Dendritic cell treated with granulocyte-macrophage colony-stimulating factor and Interleukin-4, amounts not matched to agents 40 ng/mL and 50 ng/mL, for 4 days (primary cell): ENCODE measurements around the gene FAM171A2.
"Not testable (repeated sequence)": the region's sequence is repeated elsewhere in the genome, so short reads cannot be mapped to it uniquely, and the experiment has no call there.

Experiments
- H3K27ac Mint-ChIP-seq: one replicate; pipeline ENCODE4 v1.8.0; 2022; ENCODE audit warnings: mild to moderate bottlenecking, mixed read lengths
- H3K27me3 Mint-ChIP-seq: one replicate; pipeline ENCODE4 v1.8.0; 2022; ENCODE audit warnings: mild to moderate bottlenecking, mixed read lengths
- H3K36me3 Mint-ChIP-seq: one replicate; pipeline ENCODE4 v1.8.0; 2022; ENCODE audit warnings: low read depth, mixed read lengths
- H3K4me1 Mint-ChIP-seq: one replicate; pipeline ENCODE4 v1.8.0; 2022; ENCODE audit warnings: low read depth, mixed read lengths
- H3K4me3 Mint-ChIP-seq: one replicate; pipeline ENCODE4 v1.8.0; 2022; ENCODE audit warnings: mild to moderate bottlenecking, moderate library complexity, mixed read lengths
- H3K9me3 Mint-ChIP-seq: one replicate; pipeline ENCODE4 v1.8.0; 2022; ENCODE audit warnings: mixed read lengths
- intact Hi-C: fragments of 100-400 bp; cut with micrococcal nuclease; formaldehyde crosslinking; loops from one replicate; pipeline ENCODE4 v1.15.0; 2022

The FAM171A2 gene

DNA sequence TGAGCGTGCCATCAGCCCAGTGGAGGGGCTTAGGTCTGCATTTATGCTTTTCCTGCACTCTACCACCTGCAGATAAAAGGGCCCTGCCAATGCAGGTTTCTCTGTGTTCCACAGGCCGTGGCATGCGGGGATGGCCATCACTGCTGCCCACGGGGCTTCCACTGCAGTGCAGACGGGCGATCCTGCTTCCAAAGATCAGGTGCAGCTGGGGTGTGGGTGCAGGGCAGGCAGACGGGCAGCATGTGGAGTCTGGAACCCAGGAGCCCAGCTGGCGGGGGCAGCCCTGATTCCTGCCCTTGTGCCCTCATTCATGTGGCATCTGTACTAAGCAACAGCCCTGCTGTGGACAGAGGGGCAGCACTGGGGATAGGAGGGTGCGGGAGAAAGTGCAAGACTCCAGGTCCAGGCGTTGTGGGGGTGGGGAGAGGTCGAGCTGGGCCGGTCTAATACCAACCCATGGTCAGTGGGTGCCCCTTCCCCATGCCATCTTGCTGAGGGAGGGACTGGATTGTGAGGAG is 14.0 kb downstream of the FAM171A2 start:
- H3K9me3 Mint-ChIP-seq: no peaks in the 10 kb centered on the region
- no peak overlapping the region for H3K4me3 Mint-ChIP-seq
- peaks cover 2% of the 10 kb centered on the region for H3K27me3 Mint-ChIP-seq
- peak overlapping the region; percentile 68 for H3K27ac Mint-ChIP-seq
- peaks cover 89% of the 10 kb centered on the region for H3K4me1 Mint-ChIP-seq
- peaks cover 69% of the 10 kb centered on the region for H3K36me3 Mint-ChIP-seq
- intact Hi-C loops: loop anchor here (5.0 kb wide), 1 partner anchor 132 kb away; the partner anchor contains the start of gene UBTF

DNA sequence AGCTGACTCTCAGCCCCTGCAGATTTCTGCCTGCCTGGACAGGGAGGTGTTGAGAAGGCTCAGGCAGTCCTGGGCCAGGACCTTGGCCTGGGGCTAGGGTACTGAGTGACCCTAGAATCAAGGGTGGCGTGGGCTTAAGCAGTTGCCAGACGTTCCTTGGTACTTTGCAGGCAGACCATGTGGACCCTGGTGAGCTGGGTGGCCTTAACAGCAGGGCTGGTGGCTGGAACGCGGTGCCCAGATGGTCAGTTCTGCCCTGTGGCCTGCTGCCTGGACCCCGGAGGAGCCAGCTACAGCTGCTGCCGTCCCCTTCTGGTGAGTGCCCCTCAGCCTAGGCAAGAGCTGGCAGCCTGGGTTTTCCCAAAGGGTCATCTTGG is 14.7 kb downstream of the FAM171A2 start:
- intact Hi-C loops: loop anchor here (5.0 kb wide), 1 partner anchor 132 kb away; the partner anchor contains the start of gene UBTF
- H3K27ac Mint-ChIP-seq: peak overlapping the region; percentile 98
- peak overlapping the region; percentile 67 for H3K4me3 Mint-ChIP-seq
- H3K27me3 Mint-ChIP-seq: no peaks in the 10 kb centered on the region
- H3K9me3 Mint-ChIP-seq: no peaks in the 10 kb centered on the region
- H3K4me1 Mint-ChIP-seq: peaks cover 91% of the 10 kb centered on the region
- H3K36me3 Mint-ChIP-seq: peaks cover 69% of the 10 kb centered on the region

DNA sequence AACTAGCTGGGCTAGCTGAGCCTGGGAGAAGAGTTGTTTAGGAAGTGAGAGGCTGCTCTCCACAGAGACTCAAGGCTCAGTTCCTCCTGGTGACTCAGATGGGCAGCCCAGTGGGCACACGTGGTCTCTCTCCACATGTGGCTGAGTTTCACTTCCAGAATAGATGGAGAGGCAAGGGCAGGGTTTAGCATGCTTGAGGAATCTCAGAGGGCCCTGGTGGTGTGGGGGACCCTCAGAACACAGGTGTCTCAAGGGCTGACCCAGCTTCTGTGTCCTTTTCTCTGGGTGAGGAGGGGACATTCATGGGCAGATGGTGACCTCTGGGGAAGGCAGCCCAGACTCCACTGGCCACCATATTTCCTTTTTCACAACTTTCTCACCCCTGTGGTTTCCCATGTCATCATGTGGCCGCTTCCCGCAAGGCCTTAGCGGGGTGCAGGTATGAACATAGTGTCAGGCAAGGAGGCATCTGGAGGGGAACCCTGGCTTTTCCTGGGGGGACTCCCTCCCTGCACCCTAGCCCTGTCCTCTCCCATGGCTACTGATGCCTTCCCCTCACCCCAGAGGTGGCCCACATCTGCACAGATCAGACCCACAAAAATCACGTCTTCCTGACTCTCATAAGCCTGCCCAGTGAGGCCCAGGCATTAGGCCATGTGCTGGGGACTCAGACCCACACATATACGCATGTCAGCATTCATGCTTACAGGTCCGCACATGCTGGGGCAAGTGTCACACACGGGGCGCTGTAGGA is 15.2 kb downstream of the FAM171A2 start:
- H3K27ac Mint-ChIP-seq: peak overlapping the region; percentile 98
- no peaks in the 10 kb centered on the region for H3K9me3 Mint-ChIP-seq
- no peaks in the 10 kb centered on the region for H3K27me3 Mint-ChIP-seq
- peak overlapping the region; percentile 67 for H3K4me3 Mint-ChIP-seq
- H3K4me1 Mint-ChIP-seq: peaks cover 96% of the 10 kb centered on the region
- intact Hi-C loops: loop anchor here (5.0 kb wide), 1 partner anchor 131 kb away; the partner anchor contains the start of gene UBTF
- H3K36me3 Mint-ChIP-seq: peaks cover 68% of the 10 kb centered on the region

DNA sequence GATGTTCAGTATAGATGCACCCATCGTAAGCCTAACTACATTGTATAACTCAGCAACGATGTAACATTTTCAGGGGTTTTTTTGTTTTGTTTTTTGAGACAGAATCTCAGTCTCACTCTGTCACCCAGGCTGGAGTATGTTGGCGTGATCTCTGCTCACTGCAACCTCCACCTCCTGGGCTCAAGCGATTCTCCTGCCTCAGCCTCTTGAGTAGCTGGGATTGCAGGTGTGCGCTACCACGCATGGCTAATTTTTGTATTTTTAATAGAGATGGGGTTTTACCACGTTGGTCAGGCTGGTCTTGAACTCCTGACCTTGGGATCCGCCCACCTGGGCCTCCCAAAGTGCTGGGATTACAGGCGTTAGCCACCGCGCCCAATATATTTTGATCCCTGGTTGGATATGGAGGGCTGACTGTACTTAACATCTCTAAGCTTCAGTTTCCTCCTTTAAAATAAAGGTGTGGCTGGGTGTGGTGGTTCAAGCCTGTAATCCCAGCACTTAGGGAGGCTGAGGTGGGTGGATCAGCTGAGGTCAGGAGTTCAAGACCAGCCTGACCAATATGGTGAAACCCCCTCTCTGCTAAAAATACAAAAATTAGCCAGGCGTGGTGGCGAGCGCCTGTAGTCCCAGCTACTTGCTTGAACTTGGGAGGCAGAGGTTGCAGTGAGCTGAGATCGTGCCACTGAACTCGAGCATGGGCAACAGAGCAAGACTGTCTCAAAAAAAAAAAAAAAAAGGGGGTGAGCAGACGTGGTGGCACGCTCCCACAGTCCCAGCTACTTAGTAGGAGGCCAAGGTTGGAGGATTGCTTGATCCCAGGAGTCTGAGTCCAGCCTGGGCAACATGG is 16.2 kb downstream of the FAM171A2 start:
- not testable (repeated sequence) for H3K9me3 Mint-ChIP-seq, H3K27me3 Mint-ChIP-seq
- Mint-ChIP-seq H3K4me3 (peak overlapping the region; percentile 98), H3K36me3 (peaks cover 59% of the 10 kb centered on the region), H3K4me1 (peaks cover 87% of the 10 kb centered on the region), H3K27ac (peak overlapping the region; percentile 98)
- intact Hi-C loops: loop anchor here (5.0 kb wide), 1 partner anchor 130 kb away; the partner anchor contains the start of gene UBTF

DNA sequence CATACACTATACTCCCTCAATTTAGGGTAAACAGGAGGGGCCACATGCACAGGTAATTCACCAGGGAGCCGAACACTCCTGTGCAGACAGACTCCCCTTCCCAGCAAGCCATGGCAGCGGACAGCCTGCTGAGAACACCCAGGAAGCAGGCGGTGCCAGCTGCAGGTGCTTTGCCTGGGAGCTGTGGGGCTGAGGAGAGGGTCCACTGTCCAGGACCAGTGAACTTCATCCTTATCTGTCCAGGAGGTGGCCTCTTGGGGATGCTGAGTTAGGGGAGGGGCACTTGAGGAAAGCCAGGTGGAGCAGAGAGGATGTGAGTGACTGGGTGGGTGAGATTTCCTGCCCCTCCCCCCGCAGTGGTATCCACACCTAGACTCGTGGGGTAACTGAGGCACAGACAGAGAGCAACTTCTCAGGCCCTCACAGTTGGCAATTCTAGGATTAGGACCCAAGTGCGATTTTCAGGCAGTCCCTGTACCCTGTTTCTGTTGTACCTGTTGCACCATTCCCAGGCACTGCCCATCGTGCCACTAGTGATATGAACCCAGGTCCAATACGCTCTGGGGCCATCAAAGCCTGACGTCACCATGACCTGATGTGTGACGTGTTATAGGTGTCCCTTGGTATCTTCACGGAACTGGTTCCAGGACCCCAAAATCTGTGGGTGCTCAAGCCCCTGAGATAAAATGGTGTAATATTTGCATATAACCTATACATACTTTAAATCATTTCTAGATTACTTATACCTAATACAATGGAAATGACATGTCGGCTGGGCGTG is 17.4 kb downstream of the FAM171A2 start:
- intact Hi-C loops: loop anchor here (5.0 kb wide), 1 partner anchor 129 kb away; the partner anchor contains the start of gene UBTF
- no peaks in the 10 kb centered on the region for H3K9me3 Mint-ChIP-seq
- peak overlapping the region; percentile 98 for H3K4me3 Mint-ChIP-seq
- peak overlapping the region; percentile 98 for H3K27ac Mint-ChIP-seq
- H3K36me3 Mint-ChIP-seq: peaks cover 47% of the 10 kb centered on the region
- no peaks in the 10 kb centered on the region for H3K27me3 Mint-ChIP-seq
- peaks cover 76% of the 10 kb centered on the region for H3K4me1 Mint-ChIP-seq

DNA sequence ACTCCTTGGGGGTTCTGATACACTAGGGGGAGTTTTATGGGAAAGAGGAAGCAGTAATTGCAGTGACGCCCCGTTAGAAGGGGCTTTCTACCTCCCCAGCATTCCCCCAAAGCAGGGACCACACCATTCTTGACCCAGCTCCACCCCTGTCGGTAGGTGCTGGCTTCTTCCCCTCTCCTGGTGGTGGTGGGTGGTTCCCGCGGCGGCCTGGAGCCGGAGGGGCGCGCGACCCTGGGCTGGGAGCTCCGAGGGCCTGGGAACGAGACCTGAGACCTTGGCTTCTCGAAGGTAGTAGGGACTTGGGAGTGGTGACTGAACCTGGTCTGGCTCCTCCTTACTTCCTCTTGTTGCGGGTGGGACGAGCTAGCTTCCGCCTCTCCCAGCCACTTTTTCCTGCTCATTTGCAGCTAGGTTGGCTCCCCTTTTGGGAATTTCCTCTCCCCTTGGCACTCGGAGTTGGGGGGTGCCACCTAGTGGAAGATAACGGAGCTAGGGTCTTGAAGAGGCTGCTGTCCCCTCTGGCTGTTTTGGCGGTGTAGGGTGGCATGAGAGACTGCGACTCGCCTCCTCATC is 18.1 kb downstream of the FAM171A2 start:
- intact Hi-C loops: loop anchor here (2.0 to 5.0 kb wide), 2 partner anchors 15 to 128 kb away; partner anchors contain the start of gene UBTF

DNA sequence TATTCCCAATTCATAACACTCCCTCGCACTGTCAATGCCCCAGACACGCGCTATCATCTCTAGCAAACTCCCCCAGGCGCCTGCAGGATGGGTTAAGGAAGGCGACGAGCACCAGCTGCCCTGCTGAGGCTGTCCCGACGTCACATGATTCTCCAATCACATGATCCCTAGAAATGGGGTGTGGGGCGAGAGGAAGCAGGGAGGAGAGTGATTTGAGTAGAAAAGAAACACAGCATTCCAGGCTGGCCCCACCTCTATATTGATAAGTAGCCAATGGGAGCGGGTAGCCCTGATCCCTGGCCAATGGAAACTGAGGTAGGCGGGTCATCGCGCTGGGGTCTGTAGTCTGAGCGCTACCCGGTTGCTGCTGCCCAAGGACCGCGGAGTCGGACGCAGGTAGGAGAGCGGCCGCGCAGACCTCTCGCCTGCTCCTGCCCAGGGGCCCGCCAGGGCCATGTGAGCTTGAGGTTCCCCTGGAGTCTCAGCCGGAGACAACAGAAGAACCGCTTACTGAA is 18.7 kb downstream of the FAM171A2 start, which contains the start of gene GRN:
Gene GRN (plus strand): TSS at position 364 of the 515 bp plus-strand sequence. CDS start 3,863 bp downstream, outside the sequence.
- Mint-ChIP-seq H3K4me1 (peaks cover 77% of the 10 kb centered on the region), H3K27me3 (no peaks in the 10 kb centered on the region), H3K27ac (peak within 1 kb of the TSS; percentile 98), H3K36me3 (peaks cover 34% of the 10 kb centered on the region), H3K4me3 (peak within 1 kb of the TSS; percentile 98), H3K9me3 (no peaks in the 10 kb centered on the region)
- intact Hi-C loops: loop anchor here (2.0 to 5.0 kb wide), 2 partner anchors 14 to 128 kb away; partner anchors contain the start of gene UBTF

More for the DNA sequence above, 18.1 kb downstream of the FAM171A2 start:
- Mint-ChIP-seq H3K4me1 (peaks cover 77% of the 10 kb centered on the region), H3K36me3 (peaks cover 40% of the 10 kb centered on the region), H3K27ac (peak overlapping the region; percentile 98), H3K4me3 (peak overlapping the region; percentile 98), H3K9me3 (no peaks in the 10 kb centered on the region), H3K27me3 (no peaks in the 10 kb centered on the region)

DNA sequence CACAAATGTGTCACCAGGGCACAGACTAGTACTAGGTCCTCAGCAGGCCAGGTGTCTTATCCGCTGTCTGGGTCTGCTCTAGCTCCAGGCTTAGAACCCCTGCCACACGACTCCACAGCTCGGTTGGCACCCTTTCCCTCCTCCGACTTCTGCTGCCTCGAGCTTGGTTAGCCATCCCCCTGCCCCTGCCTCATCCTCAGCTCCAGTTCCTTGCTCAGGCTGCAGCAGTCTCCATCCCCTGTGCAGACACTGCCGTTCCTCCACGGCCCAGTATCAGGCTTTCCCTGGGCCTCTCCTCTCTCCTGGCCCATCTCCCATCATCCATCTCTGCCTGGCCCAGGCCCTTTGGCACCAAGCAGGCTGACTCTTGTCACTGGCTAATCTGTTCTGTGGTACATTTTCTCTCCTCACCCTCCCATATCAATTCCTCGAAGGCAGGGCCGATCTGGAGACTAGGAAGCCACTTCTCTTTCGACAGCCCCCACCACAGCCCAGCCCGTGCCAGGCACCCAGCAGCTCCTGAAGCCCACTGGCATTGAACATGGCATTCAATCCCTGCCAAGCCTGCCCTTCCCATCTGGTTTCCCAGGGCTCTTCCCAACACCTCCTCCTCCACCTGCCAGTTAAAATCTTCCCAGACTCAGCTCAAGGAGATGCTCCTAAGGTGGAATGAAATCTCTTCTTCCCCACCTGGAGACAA is 20.0 kb downstream of the FAM171A2 start:
- Mint-ChIP-seq H3K27me3 (no peaks in the 10 kb centered on the region), H3K27ac (peak overlapping the region; percentile 98), H3K4me1 (peaks cover 69% of the 10 kb centered on the region), H3K4me3 (no peak overlapping the region), H3K36me3 (peaks cover 21% of the 10 kb centered on the region), H3K9me3 (no peaks in the 10 kb centered on the region)
- intact Hi-C loops: loop anchor here (2.0 kb wide), 1 partner anchor 13 kb away; no protein-coding TSS in a partner anchor

DNA sequence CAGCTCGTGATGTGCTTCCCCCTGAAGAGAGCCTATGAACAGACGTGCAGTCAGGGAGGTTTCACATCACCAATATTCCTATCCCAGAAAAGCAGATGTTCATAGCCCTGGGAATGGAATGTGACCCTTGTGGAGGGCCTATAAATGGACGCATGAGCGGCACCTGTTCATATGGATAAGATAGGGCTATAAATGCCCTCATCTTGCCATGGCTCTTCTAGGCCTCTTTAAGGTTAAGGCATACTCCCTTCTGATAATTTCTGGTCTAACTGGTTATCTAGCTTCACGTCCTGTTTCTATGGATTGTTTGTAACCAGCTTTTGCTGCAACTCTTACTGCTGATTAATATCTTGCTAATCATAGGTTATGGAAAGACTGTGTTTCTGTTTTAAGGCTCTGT is 23.1 kb downstream of the FAM171A2 start:
- H3K27me3 Mint-ChIP-seq, intact Hi-C loops, H3K4me3 Mint-ChIP-seq, H3K9me3 Mint-ChIP-seq, H3K36me3 Mint-ChIP-seq: not testable (repeated sequence)
- peak overlapping the region; percentile 70 for H3K27ac Mint-ChIP-seq
- H3K4me1 Mint-ChIP-seq: peaks cover 61% of the 10 kb centered on the region

DNA sequence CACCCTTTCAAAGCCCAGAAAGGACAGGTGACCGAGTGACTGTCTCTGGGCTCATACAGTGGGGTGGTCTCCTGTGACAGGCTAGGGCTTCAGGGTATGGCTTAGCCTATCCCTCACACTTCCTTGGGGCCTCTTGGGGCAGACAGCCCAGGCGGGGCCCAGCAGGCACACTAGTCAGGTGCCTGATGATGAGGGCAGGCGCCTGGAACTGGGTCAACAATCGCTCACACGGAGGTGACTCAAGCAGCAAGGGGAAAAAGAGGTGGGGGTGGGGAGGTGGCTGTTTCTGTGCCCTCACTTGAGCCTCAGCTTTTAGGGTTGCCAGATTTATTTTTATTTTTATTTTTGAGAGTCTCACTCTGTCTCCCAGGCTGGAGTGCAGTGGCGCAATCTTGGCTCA is 25.0 kb downstream of the FAM171A2 start:
- intact Hi-C loops: no loop called here
- Mint-ChIP-seq H3K27ac (peak overlapping the region; percentile 18), H3K27me3 (no peaks in the 10 kb centered on the region), H3K9me3 (no peaks in the 10 kb centered on the region), H3K36me3 (no peaks in the 10 kb centered on the region), H3K4me3 (no peak overlapping the region), H3K4me1 (peaks cover 62% of the 10 kb centered on the region)

DNA sequence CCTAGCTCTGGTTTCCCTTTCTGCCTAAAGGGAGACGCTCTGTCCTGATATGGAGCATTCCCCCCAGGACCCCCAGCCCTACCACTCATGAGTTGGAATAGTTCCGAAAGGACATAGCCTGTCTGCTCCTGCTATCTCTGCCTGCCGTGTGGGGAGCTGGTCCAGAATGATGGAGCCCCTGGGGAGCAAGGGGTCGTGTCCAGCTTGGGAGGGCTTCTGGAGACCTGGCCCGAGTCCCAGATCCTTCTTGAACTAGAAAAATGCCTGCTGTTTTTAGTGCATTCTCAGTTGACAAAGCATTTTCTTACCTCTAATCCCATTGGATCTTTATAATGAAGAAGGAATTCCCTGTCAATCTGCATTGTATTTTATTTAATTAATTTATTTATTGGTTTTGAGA is 27.7 kb downstream of the FAM171A2 start:
- Mint-ChIP-seq H3K9me3 (no peaks in the 10 kb centered on the region), H3K4me3 (no peak overlapping the region), H3K36me3 (no peaks in the 10 kb centered on the region), H3K4me1 (peaks cover 78% of the 10 kb centered on the region), H3K27me3 (no peaks in the 10 kb centered on the region), H3K27ac (peak overlapping the region; percentile 90)
- intact Hi-C loops: no loop called here

DNA sequence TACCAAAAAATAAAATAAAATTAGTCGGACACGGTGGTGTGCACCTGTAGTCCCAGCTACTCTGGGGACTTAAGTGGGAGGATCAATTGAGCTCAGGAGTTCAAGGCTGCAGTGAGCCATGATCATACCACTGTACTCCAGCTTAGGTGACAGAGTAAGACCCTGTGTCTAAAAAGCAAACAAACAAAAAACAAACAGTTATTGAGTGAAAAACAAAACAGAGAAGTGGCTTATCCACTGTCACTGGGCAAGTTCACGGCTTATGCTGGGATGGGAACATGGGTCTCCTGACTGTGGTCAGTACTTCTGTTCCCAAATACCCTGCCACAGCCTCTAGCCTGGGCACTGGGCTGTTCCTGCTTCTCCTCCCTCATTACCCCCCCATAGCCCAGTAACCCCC is 28.1 kb downstream of the FAM171A2 start:
- no peaks in the 10 kb centered on the region for H3K9me3 Mint-ChIP-seq
- no peaks in the 10 kb centered on the region for H3K27me3 Mint-ChIP-seq
- H3K27ac Mint-ChIP-seq: peak overlapping the region; percentile 90
- no peaks in the 10 kb centered on the region for H3K36me3 Mint-ChIP-seq
- no peak overlapping the region for H3K4me3 Mint-ChIP-seq
- H3K4me1 Mint-ChIP-seq: peaks cover 75% of the 10 kb centered on the region
- intact Hi-C loops: no loop called here
